Activated CD8-positive, alpha-beta memory T cell treated with anti-CD3 and anti-CD28 coated beads, Interleukin-2, amount 50 U/mL, for 4 hours (primary cell): Measurements from ENCODE around the gene KREMEN2.
"Not testable (repeated sequence)": the region's sequence is repeated elsewhere in the genome, so short reads cannot be mapped to it uniquely, and the experiment has no call there.

Experiments
- DNase-seq: peaks from one replicate; pipeline ENCODE4 v3.0.0-alpha.2; 2020

Gene KREMEN2

GRCh38 chr16:2943716-2944115 is 20.4 kb upstream of the KREMEN2 start:
- not testable (repeated sequence) for DNase-seq

GRCh38 chr16:2946649-2947048 is 17.4 kb upstream of the KREMEN2 start:
- DNase-seq = no peak

GRCh38 chr16:2948807-2949704 is 15.0 kb upstream of the KREMEN2 start:
- no peak for DNase-seq

DNA sequence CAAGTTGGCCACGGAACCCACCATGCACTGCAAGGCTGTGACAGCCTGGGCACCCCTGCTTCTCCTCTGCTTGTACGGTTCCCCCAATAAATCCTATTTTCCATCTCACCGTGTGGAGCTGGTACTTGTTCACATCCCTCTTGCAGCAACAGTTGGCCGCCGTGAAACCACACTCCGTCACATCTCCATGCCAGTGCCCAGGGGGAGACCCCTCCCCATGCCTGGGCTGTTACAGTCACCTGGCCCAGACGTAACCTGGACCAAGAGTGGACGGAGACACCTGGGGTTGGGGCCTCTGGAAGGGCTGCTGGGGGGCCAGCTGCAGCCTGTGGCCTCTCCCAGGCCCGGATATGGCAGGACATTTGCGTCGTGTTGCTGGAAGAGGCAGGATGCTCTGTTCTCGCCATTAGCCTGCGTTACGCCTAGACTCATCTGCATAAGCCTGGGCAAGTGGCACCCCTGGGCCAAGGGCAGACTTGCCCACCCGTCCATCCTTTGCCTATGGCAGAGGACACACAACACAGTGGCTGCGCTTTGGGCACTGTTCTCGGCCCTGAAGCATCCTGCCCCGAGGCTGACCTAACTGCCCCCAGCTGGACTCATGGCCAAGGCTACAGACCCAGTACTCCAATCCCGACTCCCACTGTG is 14.2 kb upstream of the KREMEN2 start:
- DNase-seq = no peak

DNA sequence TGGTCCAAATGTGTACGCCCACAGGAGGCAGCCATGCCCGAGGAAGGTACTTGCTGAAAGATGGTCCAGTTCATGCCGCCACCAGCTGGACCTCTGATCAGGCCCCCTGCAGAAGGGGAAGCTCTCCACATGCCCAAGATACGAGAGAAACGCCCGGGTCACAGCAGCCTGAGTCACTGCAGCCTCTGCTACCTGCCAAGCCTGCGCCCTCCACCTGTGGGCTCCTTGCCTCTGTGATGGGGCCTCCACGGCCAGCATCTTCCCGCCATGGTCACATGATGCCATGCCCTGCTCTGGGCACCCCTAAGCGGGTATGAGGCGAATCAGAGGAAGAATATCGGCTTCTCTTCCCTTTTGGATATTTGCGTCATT is 13.7 kb upstream of the KREMEN2 start:
- DNase-seq = no peak

DNA sequence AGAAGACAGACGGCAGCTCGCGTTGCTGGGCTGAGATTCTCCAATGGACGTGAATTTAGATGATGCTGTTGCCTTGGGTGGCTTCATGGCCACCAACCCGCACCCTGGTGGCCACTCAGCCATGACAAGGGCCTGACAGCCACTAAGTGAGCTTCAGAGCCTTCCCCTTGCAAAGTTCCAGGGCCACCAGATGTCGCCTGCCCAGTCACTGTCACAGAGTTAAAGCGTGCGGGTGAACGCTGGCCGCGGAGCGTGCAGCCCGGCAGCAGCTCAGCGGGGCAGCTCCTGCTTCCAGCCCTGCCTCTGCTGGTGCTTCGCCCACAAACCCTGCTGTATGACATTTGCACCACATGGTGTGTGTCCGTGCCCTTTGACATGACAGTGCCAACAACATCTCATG is 13.3 kb upstream of the KREMEN2 start:
- DNase-seq = no peak

DNA sequence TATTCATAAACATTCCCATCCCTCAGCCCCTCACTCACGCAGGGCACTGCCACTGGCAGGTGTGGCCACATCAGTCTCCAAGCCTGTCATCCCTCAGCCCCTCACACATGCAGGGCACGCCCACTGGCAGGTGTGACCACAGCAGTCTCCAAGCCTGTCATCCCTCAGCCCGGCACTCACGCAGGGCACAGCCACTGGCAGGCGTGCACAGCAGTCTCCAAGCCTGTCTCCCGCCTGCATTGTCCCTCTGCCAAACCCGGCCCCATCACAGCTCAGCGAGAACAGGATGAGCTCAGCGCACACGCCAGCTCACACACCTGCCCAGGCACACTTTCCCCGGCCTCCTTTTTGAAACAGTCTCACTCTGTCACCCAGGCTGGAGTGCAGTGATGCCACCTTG is 11.4 kb upstream of the KREMEN2 start:
- DNase-seq = no peak

GRCh38 chr16:2953706-2954627 is 10.1 kb upstream of the KREMEN2 start:
- DNase-seq = no peak

GRCh38 chr16:2954656-2955381 is 9.3 kb upstream of the KREMEN2 start:
- no peak for DNase-seq

DNA sequence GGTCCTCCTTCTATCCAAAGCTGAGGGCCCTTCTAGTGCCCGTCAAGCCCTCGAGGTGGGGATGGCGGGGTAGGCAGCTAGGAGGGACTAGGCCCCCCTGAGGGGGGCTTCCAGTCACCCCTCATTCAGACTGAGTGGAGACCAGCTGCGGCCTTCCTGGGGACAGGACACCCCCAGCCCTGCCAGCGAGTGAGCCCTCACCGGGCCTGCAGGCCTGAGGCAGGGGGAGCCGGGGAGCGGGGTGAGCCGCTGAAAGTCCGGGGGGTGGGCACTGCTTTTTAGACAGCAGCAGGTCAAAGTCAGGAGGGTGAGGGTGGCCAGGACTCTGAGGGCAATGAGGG is 8.7 kb upstream of the KREMEN2 start:
- no peak for DNase-seq

GRCh38 chr16:2955779-2956578 is 8.1 kb upstream of the KREMEN2 start:
- no peak for DNase-seq

GRCh38 chr16:2956579-2956956 is 7.5 kb upstream of the KREMEN2 start:
- DNase-seq = no peak

GRCh38 chr16:2959206-2959605 is 4.9 kb upstream of the KREMEN2 start:
- no peak for DNase-seq

DNA sequence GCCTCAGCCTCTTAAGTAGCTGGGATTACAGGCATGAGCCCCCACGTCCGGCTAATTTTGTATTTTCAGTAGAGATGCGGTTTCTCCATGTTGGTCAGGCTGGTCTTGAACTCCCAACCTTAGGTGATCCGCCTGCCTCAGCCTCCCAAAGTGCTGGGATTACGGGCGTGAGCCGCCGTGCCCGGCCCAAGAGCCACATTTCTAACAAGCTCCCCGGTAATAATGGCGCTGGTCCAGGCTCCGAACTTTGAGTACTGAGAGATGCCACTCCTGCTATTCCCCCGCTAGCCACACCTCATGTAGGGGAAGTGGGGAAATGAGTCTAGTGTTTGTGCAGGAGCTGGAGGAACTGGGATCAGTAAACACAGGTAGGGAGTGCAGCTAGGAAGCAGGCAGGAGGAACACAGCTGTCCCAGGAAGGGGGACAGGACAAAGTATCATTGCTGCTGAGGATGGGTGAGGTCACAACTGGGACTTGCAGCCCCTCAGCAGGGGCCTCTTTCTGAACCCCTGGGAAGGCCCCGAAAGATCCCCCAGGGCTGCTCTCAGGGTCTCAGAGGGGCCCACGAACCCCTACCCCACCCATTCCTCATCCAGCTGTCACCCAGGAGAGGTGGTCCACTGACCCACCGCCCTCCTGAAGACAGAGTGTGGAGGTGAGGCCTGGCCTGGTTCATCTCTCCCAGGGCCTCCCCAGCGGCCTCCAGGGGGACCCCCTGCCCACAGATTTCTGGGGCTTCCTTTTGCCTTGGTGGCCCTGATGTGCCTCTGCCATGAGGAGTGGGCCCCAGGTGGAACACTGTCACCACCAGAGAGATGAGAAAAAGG is 3.7 kb upstream of the KREMEN2 start:
- DNase-seq = no peak

- DNase-seq = peak; percentile 16
These were observed 1.6 kb upstream of the KREMEN2 start for GRCh38 chr16:2962334-2963073.

GRCh38 chr16:2963074-2963722 is 877 bp upstream of the KREMEN2 start:
- DNase-seq = peak; percentile 61

DNA sequence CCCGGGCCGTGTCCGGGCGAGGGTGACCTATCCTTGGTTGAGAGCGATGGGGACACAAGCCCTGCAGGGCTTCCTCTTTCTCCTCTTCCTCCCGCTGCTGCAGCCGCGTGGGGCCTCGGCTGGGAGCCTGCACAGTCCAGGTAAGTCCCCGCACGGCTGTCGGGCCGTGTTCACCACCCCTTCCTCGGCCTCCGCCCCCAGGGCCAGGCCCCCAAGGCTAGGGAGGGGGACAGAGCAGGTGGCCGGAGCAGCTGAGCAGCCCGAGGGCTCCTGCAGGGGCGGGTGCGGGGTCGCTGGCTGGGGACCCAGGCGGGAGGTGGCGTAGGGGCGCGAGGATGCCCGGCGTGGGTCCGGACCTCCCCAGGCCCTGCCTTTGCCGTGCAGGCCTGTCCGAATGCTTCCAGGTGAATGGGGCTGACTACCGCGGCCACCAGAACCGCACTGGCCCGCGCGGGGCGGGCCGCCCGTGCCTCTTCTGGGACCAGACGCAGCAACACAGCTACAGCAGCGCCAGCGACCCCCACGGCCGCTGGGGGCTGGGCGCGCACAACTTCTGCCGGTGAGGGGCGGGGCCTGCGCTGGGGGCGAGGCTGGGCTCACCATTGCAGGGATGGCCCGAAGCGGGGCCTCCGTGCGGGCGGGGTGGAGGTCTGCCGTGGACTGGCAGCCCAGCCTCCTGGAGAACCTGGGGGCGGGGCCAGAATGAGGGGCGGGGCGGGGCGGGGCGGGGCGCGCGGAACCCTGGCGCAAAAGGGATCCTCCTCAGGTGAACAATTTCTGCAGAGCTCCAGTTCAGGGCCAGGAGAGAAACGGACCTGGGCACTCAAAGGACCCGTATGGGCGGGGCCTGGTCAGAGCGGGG is 631 bp downstream of the KREMEN2 start:
- DNase-seq = peak; percentile 43

- no peak for DNase-seq
These were observed 2.1 kb downstream of the KREMEN2 start for GRCh38 chr16:2966043-2966807.
